ENCODE measurements around the gene ZBTB7B. TPM values are rescaled to one million over a fixed set of nuclear protein-coding genes. Genes with fewer than 3 reads are reported as not detected.

ZBTB7B gene
- total RNA-seq, 1 donor from 2014 or later, result 29.9 TPM

DNA sequence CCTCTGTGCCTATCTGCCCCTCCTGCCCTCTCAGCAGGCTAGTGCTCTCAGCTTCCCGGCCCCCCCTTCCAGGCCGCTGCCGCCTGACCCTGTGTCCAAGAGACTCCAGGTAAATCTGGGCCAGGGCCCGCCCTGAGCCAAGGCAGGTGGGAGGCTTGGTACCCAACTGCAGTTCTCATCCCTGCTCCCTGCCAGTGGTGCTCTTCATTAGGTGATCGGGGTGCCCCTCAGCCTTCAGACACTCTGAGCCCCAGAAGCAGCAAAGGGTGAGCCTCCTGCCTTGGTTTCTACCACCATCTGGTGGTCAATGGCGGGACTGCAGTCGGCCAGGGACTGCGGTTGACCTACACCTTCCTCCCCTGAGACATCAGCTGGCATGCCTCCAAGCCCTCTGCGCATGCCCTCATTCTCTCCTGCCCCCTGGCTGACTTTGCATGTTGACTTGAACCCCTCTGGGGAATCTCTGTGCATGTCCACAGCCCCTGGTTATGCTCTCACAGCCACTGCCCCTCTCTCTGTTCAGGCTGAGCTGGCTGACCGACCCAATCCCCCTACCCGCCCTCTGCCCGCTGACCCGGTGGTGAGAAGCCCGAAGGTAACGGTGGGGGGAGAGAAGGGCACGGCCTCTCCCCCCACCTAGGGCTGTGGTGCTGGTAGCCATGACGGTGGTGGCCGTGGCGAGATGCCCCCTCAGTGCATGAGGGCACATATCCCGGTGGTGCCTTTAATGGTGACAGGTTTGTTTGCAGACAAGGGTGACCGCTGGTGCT lies 59.0 kb downstream of the ZBTB7B start:
- DNase-seq (ENCODE audit: low spot score, unreplicated experiment), result peak; percentile 94
- Mint-ChIP-seq H3K4me1 (ENCODE audit: low read depth) (peaks cover 26% of the 10 kb centered on the region), H3K9me3 (ENCODE audit: low read depth) (no peaks in the 10 kb centered on the region), H3K27me3 (peaks cover 3% of the 10 kb centered on the region), H3K27ac (peak overlapping the region; percentile 82), H3K4me3 (ENCODE audit: low read depth) (peak overlapping the region; percentile 5), H3K36me3 (ENCODE audit: insufficient read depth) (peaks cover 3% of the 10 kb centered on the region)
- TF ChIP-seq, protein P1, sequence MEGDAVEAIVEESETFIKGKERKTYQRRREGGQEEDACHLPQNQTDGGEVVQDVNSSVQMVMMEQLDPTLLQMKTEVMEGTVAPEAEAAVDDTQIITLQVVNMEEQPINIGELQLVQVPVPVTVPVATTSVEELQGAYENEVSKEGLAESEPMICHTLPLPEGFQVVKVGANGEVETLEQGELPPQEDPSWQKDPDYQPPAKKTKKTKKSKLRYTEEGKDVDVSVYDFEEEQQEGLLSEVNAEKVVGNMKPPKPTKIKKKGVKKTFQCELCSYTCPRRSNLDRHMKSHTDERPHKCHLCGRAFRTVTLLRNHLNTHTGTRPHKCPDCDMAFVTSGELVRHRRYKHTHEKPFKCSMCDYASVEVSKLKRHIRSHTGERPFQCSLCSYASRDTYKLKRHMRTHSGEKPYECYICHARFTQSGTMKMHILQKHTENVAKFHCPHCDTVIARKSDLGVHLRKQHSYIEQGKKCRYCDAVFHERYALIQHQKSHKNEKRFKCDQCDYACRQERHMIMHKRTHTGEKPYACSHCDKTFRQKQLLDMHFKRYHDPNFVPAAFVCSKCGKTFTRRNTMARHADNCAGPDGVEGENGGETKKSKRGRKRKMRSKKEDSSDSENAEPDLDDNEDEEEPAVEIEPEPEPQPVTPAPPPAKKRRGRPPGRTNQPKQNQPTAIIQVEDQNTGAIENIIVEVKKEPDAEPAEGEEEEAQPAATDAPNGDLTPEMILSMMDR (IDR thresholded peaks at IDR 0.05; ENCODE audit: unreplicated experiment), result peak; percentile 98

DNA sequence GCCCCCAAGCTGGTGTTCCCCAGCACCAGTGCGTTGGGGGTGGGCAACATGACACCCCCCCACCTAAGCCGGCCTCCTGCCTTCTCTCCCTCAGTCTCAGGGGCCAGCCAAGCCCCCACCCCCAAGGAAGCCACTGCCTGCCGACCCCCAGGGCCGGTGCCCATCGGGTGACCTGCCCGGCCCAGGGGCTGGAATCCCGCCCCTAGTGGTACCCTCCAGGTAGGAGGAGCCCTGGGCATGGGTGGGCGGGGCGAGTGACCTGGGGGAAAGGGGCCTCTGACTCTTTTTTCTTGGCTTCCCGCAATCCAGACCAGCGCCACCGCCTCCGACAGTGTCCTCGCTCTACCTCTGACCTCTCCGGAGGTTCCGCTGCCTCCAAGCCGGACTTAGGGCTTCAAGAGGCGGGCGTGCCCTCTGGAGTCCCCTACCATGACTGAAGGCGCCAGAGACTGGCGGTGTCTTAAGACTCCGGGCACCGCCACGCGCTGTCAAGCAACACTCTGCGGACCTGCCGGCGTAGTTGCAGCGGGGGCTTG lies 59.6 kb downstream of the ZBTB7B start:
- Mint-ChIP-seq H3K4me1 (ENCODE audit: low read depth) (peaks cover 28% of the 10 kb centered on the region), H3K27me3 (peaks cover 3% of the 10 kb centered on the region), H3K4me3 (ENCODE audit: low read depth) (peak overlapping the region; percentile 85), H3K36me3 (ENCODE audit: insufficient read depth) (peaks cover 6% of the 10 kb centered on the region), H3K27ac (no peak overlapping the region), H3K9me3 (ENCODE audit: low read depth) (no peaks in the 10 kb centered on the region)
- TF ChIP-seq, protein P1 (IDR thresholded peaks at IDR 0.05; ENCODE audit: unreplicated experiment), result no peak
- DNase-seq (ENCODE audit: low spot score, unreplicated experiment), result peak; percentile 49

DNA sequence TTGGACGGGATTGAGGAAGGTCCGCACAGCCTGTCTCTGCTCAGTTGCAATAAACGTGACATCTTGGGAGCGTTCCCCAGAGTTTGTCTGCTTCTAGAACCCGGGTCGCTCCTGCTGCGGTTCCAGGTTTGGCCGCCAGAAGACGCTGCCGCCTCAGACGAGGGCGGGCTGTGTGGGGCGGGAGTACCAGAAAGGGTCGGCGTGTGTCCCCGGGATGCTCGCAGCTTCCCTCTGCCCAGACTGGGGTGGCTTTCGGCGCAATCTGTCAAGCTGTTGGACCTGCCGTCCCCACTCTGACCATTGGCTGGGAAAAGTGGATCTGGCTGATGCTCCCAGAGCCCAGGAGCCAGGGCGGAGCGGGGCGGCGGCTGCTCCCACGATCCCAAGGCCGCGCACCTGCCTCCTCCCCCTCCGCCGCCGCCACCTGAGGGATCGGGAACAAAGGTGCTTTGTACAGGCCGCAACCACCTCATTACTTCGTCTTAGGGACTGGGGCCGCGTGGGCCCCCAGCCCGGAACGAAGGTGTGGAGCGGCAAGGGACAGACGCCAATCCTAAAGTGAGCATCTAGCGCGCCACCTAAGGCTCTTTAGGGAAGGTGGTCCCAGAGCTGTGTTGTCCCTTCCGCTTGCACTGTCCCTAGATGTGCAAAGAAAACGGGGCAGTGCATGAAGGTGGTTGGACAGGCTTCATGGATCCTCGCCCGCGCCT lies 60.3 kb downstream of the ZBTB7B start:
- Mint-ChIP-seq H3K4me1 (ENCODE audit: low read depth) (peaks cover 28% of the 10 kb centered on the region), H3K27ac (peak overlapping the region; percentile 96), H3K36me3 (ENCODE audit: insufficient read depth) (peaks cover 6% of the 10 kb centered on the region), H3K9me3 (ENCODE audit: low read depth) (no peaks in the 10 kb centered on the region), H3K27me3 (peaks cover 3% of the 10 kb centered on the region), H3K4me3 (ENCODE audit: low read depth) (peak overlapping the region; percentile 85)
- peak; percentile 75 for DNase-seq (ENCODE audit: low spot score, unreplicated experiment)
- TF ChIP-seq, protein P1 (IDR thresholded peaks at IDR 0.05; ENCODE audit: unreplicated experiment), result peak; percentile 82

DNA sequence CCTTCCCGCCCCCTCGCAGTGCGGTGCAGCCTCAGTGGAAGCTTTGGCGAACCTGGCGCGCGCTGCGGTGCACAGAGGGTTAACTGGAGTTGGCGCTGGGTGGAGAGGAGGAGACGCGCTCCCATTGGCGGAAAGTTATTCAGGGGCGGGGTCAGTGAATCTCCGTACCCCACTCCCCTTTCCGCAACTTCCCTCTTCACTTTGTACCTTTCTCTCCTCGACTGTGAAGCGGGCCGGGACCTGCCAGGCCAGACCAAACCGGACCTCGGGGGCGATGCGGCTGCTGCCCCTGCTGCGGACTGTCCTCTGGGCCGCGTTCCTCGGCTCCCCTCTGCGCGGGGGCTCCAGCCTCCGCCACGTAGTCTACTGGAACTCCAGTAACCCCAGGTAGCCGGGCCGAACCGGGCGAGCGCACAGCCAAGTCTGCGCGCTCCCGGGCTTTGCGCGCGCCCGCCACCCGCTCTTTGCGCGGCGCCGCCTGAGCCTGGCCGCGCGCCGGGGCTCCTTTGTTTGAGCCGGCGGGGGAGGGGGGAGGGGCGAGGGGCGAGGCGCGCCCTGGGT lies 61.0 kb downstream of the ZBTB7B start, which contains the start of gene EFNA4:
Gene EFNA4 (plus strand): TSS at position 191 of the 561 bp plus-strand sequence. CDS start 84 bp downstream, at position 275.
- H3K4me3 Mint-ChIP-seq (ENCODE audit: low read depth), result peak within 1 kb of the TSS; percentile 85
- peak; percentile 75 for DNase-seq (ENCODE audit: low spot score, unreplicated experiment)
- peaks cover 9% of the 10 kb centered on the region for H3K36me3 Mint-ChIP-seq (ENCODE audit: insufficient read depth)
- peak within 1 kb of the TSS; percentile 96 for H3K27ac Mint-ChIP-seq
- peaks cover 28% of the 10 kb centered on the region for H3K4me1 Mint-ChIP-seq (ENCODE audit: low read depth)
- H3K9me3 Mint-ChIP-seq (ENCODE audit: low read depth), result no peaks in the 10 kb centered on the region
- peaks cover 3% of the 10 kb centered on the region for H3K27me3 Mint-ChIP-seq
- TF ChIP-seq, protein P1 (IDR thresholded peaks at IDR 0.05; ENCODE audit: unreplicated experiment), result no peak
